HG02981 (cell line): ENCODE measurements around the gene PDIA6.

Experiments
- ATAC-seq: cut with Tn5 transposase; IDR thresholded peaks from one replicate; pipeline ENCODE4 v1.9.1; 2021; ENCODE audit warnings: mild to moderate bottlenecking, moderate library complexity; ENCODE audit not compliant: unreplicated experiment

PDIA6 gene

DNA sequence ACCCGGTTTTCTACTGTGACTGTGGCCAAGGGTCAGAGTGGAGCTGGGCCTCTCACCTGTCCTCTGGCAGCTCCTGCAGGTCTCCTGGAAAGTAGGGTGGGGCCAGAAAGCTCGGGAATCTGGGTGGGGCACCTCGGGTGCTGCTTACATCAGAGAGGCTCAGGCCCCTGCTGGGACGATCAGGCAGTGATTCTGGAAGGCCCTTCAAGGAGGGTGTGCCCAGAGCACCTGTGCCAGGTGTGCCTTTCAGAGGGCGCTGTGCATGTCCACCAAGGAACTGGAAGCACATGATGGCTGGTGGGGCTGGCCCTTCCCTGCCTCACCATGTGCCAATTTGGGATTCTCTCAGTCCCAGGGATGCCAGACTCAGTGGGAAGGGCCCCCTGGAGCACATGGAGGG, 47.1 kb downstream of the PDIA6 start:
- ATAC-seq, result no peak

DNA sequence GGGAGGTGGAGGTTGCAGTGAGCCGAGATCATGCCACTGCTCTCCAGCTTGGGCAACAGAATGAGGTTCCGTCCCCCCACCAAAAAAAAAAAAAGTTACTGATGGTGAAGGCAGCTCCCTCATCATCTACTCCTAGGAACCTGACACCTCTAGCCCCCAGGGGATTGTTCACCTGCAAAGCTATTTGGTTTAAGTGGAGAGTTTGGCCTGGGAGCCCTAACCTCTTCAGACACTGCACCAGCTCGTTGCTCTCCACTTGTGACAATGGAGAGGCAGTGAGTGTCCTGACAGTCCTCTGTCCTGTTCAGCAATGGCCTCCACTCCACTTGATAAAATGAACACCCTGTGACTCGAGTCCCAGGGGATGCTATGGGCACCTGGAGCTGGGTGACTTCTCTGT, 47.7 kb downstream of the PDIA6 start:
- no peak for ATAC-seq

DNA sequence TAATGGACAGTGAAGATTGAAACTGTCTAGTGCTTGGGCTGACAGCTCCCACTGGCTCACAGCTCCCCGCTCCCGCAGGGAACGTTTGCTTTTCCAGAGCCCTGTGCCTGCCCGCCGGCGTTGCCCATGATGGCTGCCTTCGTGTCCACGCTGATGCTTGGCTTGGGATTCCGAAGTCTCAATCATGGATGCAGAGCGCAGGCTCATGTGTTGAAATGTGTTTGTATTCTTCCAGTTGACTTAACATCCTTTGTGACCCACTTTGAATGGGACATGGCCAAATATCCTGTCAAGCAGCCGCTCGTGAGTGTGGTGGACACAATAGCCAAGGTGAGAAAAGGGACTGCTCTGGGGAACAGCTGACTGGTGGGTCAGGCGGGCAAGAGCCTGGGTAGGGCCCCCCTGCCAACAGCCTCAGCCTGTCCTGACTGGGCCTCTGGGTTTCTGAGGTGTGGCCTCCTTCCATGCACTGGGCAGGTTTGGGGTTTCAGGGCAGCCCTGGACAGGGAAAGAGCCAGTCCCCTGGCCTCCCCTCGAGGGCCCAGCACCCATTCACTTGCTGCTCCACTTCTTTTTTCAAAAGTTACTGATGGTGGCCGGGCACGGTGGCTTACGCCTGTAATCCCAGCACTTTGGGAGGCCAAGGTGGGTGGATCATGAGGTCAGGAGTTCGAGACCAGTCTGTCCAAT, 48.3 kb downstream of the PDIA6 start:
- no peak for ATAC-seq

DNA sequence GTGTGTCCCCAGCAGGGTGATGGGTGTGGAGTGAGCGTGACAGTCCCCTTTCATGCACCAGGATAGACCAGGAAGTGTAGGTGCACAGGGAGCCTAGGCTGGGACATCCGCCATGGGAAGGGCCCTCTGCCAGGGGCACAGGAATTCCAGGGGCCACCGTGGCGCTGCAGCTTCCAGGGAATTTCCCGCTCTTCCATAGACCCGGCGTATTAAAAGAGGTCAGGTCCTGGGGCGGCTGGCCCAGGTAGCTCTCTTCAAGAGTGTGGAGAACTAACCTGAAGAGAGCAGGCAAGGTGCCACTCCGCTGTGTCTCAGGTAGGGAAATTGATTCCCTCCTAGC, 49.2 kb downstream of the PDIA6 start:
- no peak for ATAC-seq

DNA sequence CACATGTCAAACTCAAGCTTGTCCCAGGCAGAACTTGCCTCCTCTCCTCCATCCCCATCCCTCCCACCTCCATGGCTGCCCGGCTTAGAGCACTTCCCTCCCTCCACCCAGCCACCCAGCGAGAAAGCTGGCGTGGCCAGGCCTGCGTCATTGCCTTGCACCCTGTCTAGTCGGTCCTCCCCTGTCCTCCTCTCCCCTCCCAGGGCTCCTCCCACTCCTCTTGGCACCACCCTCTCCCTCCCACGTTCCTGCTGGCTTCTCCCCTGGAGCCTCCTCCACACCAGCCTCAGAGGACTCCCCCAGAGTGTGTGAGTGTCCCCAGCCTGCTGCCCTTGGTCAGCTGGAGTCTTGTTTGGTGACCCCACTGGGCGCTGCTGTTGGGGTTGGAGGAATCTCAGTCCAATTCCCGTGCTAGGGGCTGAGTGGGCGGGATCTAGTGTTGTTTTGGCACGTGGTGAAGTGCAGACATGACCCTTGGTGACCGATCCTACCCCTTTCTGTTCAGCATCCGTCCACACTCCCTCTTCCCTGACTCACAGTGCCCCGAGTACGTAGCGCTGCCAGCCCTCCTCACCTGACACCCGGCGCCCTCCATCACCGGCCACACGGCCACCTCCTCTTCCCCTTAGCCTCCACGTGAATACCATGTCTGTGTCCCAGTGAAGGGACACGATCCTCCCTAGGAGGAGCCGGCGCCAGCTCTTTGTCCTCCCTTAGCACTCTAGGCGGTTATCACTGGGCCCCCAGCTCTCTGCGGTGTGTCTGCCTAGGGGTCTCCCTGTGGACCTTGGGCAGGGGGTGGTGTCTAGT, 49.7 kb downstream of the PDIA6 start:
- no peak for ATAC-seq

DNA sequence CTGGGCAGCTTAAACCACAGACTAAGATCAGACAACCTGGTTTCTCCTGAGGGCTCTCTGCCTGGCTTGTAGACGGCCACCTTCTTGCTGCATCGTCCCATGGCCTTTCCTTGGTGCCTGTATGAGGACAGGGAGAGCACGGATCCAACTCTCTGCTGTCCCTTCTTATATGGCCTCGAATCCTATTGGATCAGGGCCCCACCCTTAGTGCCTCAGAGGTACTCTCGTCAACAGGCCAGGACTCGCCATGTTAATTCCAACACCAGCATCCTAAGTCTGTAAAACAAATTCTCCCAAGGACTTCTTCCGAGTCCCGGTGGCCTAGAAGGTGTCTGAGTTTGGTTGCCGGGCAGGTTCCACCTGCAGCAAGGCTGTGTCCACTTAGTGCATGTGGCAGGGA, 51.0 kb downstream of the PDIA6 start:
- ATAC-seq, result no peak

DNA sequence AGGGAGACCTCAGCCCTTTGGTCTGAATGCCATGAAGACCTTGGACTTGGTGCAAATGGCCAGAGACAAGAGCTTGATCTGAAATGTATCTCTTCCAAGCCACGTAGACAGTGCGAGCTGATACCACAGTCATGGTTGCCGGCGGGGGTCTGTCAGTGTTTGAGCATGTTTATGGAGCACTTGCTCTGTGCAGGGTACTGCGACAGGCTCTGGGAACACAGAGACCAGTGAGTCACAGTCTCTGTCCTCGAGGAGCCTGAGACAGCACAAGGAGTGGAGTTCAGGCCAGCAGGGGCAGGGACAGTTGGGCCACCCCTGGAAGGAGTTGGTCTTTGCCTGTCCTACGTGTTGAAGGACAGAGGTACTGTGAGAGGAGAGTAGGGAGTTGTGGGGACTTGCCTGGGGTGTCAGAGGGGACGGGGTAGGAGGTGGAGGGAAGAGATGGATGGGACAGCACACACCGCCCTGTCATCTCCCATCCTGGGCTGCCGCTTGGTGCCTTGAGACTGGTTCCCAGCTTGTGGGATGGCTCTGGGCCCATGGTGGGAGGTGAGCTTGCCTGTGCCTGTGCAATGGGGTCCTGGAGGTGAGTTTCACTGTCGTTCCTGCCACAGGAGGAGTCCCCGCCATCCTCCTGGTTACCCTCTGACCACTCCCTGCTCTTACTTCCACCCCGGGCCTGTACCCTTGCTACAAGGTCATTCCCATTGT, 51.6 kb downstream of the PDIA6 start:
- ATAC-seq, result no peak

DNA sequence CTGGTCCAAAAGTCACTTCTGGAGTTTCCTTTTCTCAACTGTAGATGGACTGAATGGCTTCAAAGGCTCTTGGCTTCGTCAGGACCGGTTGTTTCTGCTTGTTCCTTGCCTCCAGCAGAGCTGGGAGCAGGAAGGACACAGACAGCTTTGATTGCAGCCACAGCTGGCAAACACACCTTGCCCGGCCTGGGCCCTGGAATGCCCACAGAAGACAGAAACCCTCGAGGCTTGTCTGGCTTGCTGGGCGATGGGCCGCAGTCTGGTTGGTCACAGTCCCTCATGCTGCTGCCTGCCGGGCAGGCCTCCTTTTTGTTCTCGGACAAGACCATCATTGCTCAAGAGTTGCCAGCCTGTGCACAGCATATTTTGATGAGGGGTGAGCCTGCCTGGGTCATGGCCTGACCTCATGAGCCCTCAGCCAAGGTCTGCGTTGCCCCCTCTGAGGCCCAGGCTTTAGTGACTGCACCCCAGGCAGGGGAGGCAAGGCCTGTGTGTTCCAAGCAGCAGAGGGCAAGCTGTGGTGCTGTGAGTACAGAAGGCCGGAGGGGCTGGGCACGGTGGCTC, 53.4 kb downstream of the PDIA6 start:
- no peak for ATAC-seq

DNA sequence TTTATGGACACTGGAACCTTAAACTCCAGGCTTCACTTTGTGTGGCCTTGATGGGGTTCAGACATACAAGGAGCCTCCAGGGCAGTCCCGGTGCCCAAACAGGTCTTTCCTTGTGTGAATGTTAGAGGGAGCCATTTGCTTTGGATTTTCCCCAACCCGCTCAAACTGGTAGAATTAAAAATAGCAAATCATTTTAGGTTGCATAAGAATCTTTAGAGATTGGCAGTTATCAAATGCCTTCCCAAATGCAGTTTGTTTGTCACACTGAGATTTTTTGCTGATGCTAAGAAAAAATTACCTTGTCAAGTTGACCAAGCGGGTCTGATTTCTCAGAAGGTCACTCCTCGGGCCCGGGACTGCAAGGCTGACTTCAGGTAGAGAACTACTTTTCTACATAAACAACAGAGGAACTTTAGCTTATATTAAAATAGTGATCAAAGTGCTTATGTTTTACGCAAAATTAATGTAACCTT, 54.7 kb downstream of the PDIA6 start:
- ATAC-seq, result no peak

DNA sequence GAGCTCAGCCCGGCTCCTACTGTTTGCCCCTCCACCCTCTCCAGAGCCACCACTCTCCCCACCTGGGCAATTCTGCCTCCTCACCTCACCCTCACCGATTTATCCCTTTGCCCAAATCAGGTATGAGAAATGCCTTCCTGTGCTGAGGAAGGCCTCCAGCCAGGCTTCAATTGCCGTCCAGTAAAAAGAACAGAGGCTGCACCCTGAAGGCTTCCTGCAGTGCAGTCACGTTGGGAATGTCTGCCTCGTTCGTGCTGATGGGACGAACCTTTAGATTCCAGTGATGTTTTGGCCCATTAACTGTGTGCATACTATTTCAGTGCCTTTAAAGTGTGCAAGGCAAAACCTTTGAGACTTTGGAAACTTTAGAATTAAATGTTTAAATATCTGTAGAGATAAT, 57.0 kb downstream of the PDIA6 start:
- ATAC-seq, result no peak

DNA sequence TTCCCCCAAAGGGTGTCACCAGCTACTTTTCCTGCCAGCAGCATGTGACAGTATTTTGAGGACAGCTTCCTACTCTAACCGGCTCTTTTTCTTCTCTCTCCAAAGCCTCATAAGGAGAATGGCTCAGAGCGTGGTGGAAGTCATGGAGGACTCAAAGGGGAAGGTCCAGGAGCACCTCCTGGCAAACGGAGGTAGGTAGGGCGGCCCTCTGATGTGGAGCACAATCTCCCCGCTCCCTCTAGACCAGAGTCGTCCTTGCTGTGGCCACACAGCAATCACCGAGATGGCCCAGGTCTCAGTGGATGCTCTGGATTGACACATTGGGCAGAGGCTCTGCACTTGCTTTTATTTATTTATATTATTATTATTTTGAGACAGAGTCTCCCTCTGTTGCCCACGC, 58.7 kb downstream of the PDIA6 start:
- no peak for ATAC-seq

DNA sequence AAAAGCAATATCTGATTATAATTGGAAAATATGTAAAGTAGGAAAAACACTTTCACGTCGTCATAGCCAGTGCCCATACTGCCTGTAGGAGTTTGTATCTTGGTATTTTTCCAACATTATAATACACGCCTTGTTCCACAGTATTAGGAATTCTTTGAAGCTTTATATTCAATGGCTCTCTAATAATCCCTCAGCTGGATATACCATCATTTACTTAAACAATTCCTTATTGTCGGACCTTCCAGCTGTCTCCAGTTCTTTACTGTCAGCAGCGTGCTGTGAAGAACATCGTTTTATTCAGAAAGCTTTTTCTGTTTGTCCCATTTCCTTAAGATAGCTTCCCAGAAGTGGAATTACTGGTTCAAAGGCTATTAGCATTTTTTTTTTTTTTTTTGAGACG, 59.4 kb downstream of the PDIA6 start:
- ATAC-seq, result no peak

DNA sequence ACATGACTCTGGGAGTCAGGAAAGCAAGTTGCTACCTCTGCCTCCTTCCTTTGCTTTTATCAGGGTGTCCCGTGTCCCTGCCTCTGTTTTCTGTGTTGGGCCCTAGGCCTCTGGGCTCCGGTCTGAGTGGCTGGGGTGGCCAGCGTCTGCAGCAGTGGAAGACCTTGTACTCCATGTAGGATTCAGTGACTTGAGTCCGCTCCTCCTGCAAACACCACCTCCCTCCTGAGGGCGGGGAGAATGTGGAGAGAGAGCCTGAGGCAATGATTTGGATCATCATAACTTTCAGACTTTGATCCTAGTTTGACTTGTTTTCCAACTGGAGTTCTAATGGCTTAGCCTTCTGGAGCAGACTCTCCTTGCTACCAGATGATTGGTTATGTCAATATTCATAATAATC, 60.3 kb downstream of the PDIA6 start:
- ATAC-seq, result no peak

DNA sequence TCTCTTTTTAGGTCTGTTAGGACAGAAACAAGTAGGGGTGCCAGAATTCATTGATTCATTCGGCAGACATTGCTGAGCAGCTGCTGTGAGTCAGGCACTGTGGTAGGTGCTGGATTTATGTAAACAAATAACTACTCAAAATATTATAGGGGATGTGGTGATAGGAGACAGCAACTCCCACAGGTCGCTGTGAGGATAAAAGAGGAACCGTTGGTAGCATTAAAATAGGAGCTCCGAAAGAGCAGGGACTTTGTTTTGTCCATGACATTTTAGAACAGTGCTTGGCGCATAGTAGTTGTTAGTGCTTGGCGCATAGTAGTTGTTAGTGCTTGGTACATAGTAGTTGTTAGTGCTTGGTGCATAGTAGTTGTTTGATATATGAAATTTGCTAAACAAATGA, 62.0 kb downstream of the PDIA6 start:
- ATAC-seq, result no peak

DNA sequence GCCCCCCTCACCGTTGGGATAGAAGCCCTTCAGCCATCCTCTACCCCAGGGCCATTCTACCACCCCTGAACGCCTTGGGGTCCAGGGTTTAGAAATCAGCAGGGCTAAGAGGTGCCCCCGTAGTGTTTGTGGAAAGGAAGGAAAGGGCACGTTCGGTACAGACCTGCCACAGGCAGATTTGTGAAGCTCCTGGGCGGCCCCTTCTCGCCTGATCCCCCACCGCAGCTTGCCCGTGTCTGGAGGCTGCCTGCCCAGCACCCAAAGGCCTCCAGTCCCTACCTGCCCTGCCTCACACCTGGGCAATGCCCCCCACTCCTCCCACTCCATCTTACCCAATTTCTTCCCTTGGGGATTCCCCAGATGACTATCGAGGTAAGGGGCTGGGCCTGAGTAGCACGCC, 69.9 kb downstream of the PDIA6 start:
- ATAC-seq, result no peak

DNA sequence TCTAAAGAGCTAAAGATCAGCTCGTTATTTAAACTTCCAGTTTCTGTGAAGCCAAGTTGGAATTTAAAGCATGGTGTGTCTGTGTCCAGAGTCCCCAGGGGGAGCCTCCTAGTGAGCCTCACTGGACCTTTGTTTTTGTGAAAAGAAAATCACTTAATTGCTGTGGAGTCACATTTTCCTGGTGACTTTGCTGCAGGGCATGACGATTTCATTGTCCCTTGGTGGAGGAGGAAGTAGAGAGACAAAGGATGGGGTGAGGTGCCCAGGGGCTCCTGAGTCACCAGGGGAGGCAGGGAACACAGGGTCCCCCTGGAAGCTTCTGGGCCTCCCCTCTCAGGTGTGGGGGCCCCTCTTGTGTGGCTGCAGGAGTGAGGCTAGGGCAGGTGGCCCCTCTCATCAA, 71.4 kb downstream of the PDIA6 start:
- no peak for ATAC-seq

DNA sequence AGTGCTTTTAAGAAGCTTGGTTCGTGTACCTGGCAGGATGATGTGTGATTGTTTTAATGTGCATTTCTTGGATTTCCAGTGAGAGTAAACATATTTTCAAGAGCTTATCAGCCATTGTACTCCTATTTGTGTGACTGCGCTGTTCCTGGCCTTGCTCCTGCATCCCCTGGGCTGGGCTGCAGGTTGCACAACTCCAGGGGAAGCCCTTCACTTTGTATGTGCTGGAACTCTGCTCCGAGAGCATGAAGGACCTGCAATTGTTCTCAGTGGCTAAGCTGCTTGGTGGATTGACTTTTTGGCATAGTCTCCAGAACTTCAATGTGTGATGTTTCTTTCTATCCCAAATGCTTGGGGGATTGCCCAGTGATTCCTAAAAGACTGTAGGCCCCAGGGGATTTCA, 72.4 kb downstream of the PDIA6 start:
- ATAC-seq, result no peak

DNA sequence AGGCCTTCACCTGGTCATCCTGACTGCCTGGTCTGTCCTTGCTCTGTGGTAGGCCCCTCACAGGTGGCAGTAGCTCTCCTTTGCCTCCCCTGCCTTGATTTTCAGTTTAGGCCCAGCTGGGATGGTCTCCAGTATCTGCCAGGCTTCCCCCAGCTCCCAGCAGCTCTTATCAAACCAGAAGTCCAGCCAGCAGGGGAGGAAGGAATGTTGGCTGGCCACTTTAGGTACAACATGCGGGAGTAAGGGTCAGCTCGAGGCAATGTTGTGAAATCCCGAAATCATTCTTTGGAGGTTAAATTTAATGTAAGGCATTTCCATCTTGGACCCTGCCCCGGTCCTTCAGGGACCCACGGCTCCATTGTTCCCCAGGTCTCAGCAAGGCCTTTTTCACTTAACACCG, 74.4 kb downstream of the PDIA6 start:
- no peak for ATAC-seq

DNA sequence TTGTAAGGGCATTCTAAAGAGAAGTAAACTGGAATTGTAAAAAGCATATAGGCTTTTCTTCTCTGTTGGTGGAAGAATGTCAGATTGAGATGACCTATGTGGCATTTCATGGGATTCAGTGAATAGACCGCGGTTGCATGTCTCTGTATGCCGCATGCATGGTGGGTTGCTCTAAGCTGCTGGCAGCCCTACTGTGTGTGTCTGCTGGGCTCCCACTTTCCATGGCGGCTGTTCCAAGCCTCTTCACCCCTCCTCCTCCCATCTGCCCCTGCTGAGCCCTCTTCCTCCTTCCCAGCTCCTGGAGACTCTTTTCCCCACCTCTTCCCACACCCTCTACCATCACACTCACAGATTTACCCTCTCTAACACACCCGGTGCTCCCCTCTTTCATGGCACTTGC, 78.6 kb downstream of the PDIA6 start:
- no peak for ATAC-seq

DNA sequence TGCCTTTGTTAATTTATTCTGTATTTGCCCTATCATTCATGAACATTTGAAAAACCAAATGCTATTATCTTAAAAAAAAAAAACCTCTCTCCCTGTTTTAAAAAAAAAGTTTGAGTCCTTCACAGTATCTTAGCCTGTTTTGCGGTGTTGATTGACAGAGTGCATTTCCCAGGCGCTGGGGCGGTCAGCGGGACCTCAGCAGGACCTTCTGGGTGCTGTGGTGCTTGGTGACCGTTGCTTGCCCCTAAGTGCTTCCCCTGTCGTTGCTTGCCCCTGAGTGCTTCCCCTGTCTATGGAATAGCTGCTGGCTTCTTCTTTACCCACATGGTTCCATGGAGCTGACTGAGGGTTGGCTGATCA, 79.0 kb downstream of the PDIA6 start:
- no peak for ATAC-seq
